Endothelial cell of umbilical vein (primary cell): Measurements from ENCODE around the gene TSKU. TPM values are rescaled to one million over a fixed set of nuclear protein-coding genes. Genes with fewer than 3 reads are reported as not detected.

ENCODE experiments used
- BruUV-seq: library from RNA; stranded (reverse); fragments of 400-500 nt; replicated peaks from 2 replicates; lab custom pipeline; 2021; lab: Mats Ljungman, UMichigan
- CTCF ChIA-PET: fragments of 300-600, 350-600 bp; sonication (Branson Sonifier 250); formaldehyde crosslinking; loops from one replicate; lab custom pipeline; 2021; ENCODE audit warnings: antibody characterized with exemption, inconsistent platforms; lab: Charles Lee
- POLR2A ChIA-PET: fragments of 300-600, 350-600 bp; sonication (Branson Sonifier 250); formaldehyde crosslinking; loops from one replicate; lab custom pipeline; 2021; ENCODE audit warnings: antibody characterized with exemption, inconsistent platforms; lab: Charles Lee
- DNase-seq: peaks from one replicate; pipeline ENCODE4 v3.0.0-alpha.2; 2011; ENCODE audit warnings: low read depth, low spot score
- FAIRE-seq: peaks from 2 replicates; lab custom pipeline; 2011; peaks lifted over from hg19 to GRCh38; lab: Jason Lieb, UNC
- H2AFZ ChIP-seq: 2 replicates; pipeline ENCODE4 v1.6.0; 2012; ENCODE audit warnings: low read depth, low read length, control low read depth, inconsistent platforms
- H3K27ac ChIP-seq: 2 replicates; pipeline ENCODE4 v1.5.1; 2011; ENCODE audit warnings: low read depth, mild to moderate bottlenecking, control low read depth, low read length, moderate library complexity; ENCODE audit not compliant: insufficient read depth
- H3K27me3 ChIP-seq, 2 experiments: 2 replicates each; pipeline versions ENCODE4 v1.6.0 to v1.6.1; 2011; ENCODE audit warnings: low read length in 2 of 2, mixed read lengths in 1 of 2; ENCODE audit not compliant: control insufficient read depth in 2 of 2, insufficient read depth in 2 of 2
- H3K36me3 ChIP-seq, 2 experiments: 2 replicates in 1 of 2; 3 replicates in 1 of 2; pipeline ENCODE4 v1.5.1; 2011; ENCODE audit warnings: low read length in 2 of 2, mild to moderate bottlenecking in 1 of 2, moderate library complexity in 1 of 2; ENCODE audit not compliant: control insufficient read depth in 2 of 2, insufficient read depth in 2 of 2; ENCODE audit errors: extremely low read depth in 1 of 2
- H3K4me1 ChIP-seq: 3 replicates; pipeline ENCODE4 v1.5.1; 2011; ENCODE audit warnings: mild to moderate bottlenecking, low read length; ENCODE audit not compliant: control insufficient read depth, insufficient read depth; ENCODE audit errors: extremely low read depth
- H3K4me2 ChIP-seq: 2 replicates; pipeline ENCODE4 v1.6.1; 2011; ENCODE audit warnings: low read length, control low read depth, mixed read lengths; ENCODE audit not compliant: insufficient read depth
- H3K4me3 ChIP-seq, 3 experiments: fragments of 200-600 bp in 1 of 3; sonication (generic), shearing (Covaris generic) in 1 of 3; replicated peaks in 1 of 3; 2 replicates each; pipeline ENCODE4 v1.5.1; 2011 to 2016; ENCODE audit warnings: control low read depth in 3 of 3, low read length in 3 of 3, mild to moderate bottlenecking in 2 of 3, inconsistent platforms in 1 of 3, low read depth in 1 of 3, moderate library complexity in 1 of 3; ENCODE audit not compliant: insufficient read depth in 1 of 3
- H3K79me2 ChIP-seq: 2 replicates; pipeline ENCODE4 v1.6.0; 2012; ENCODE audit warnings: low read length, inconsistent platforms; ENCODE audit not compliant: control insufficient read depth, insufficient read depth
- H3K9ac ChIP-seq: replicated peaks from 2 replicates; pipeline ENCODE3; 2011; ENCODE audit warnings: low read length, control low read depth; ENCODE audit not compliant: insufficient read depth; ENCODE audit errors: extremely low read depth
- H3K9me1 ChIP-seq: replicated peaks from 3 replicates; pipeline ENCODE4 v1.6.0; 2011; ENCODE audit warnings: mild to moderate bottlenecking, low read length; ENCODE audit not compliant: control insufficient read depth, insufficient read depth; ENCODE audit errors: extremely low read depth
- H3K9me3 ChIP-seq: replicated peaks from 2 replicates; pipeline ENCODE4 v1.5.1; 2012; ENCODE audit warnings: low read length, inconsistent platforms; ENCODE audit not compliant: control insufficient read depth, insufficient read depth
- H4K20me1 ChIP-seq: replicated peaks from 2 replicates; pipeline ENCODE3; 2011; ENCODE audit warnings: mild to moderate bottlenecking, low read length; ENCODE audit not compliant: control insufficient read depth, insufficient read depth; ENCODE audit errors: extremely low read depth
- CTCF ChIP-seq, 2 donors: IDR thresholded peaks; 1 replicate in 1 of 2; 2 replicates in 1 of 2; pipeline ENCODE4 v1.5.1; 2011; ENCODE audit warnings: low read length in 2 of 2, mild to moderate bottlenecking in 2 of 2, moderate library complexity in 2 of 2, control low read depth in 1 of 2, inconsistent platforms in 1 of 2, low read depth in 1 of 2; ENCODE audit not compliant: insufficient read depth in 1 of 2; ENCODE audit errors: extremely low read depth in 1 of 2
- EZH2 ChIP-seq: IDR thresholded peaks from 2 replicates; pipeline ENCODE4 v1.6.1; 2012; ENCODE audit warnings: borderline replicate concordance, low read depth, mild to moderate bottlenecking, moderate library complexity, low read length, inconsistent platforms; ENCODE audit not compliant: severe bottlenecking
- FOS ChIP-seq: IDR thresholded peaks from 2 replicates; pipeline ENCODE4 v1.6.1; 2011; ENCODE audit warnings: mild to moderate bottlenecking, low read length, moderate library complexity, borderline replicate concordance; ENCODE audit not compliant: insufficient read depth
- GATA2 ChIP-seq: IDR thresholded peaks from 2 replicates; pipeline ENCODE4 v1.7.0; 2011; ENCODE audit warnings: low read depth, mild to moderate bottlenecking, moderate library complexity, mixed read lengths, low read length; ENCODE audit not compliant: insufficient read length, insufficient read depth
- JUN ChIP-seq: IDR thresholded peaks from 2 replicates; pipeline ENCODE4 v1.6.1; 2011; ENCODE audit warnings: borderline replicate concordance, low read depth; ENCODE audit not compliant: insufficient read length, insufficient read depth
- MAX ChIP-seq: IDR thresholded peaks from 2 replicates; pipeline ENCODE4 v1.6.1; 2011; ENCODE audit not compliant: insufficient read depth, insufficient read length
- MYC ChIP-seq: IDR thresholded peaks from one replicate; pipeline ENCODE4 v1.6.1; 2011; ENCODE audit warnings: mild to moderate bottlenecking, low read depth, low read length
- POLR2A ChIP-seq: IDR thresholded peaks from 2 replicates; pipeline ENCODE4 v1.6.1; 2012; ENCODE audit warnings: low read depth, mild to moderate bottlenecking, control low read depth, low read length
- POLR2AphosphoS5 ChIP-seq: IDR thresholded peaks from 2 replicates; pipeline ENCODE4 v1.6.1; 2012; ENCODE audit warnings: low read depth, mild to moderate bottlenecking, control low read depth, low read length, moderate library complexity; ENCODE audit not compliant: insufficient read depth
- dilution Hi-C: fragments of 300-500 bp; cut with MboI; formaldehyde crosslinking; loops from one replicate; pipeline ENCODE4 v1.15.0; 2019; ENCODE audit warnings: low sequenced_read_pairs; ENCODE audit not compliant: extremely low pct_ligation_motif_present
- intact Hi-C: fragments of 100-400 bp; cut with micrococcal nuclease; formaldehyde crosslinking; loops from one replicate; pipeline ENCODE4 v1.10.0; 2022
- polyA plus RNA-seq, 4 experiments: library from polyadenylated mRNA; depleted of rRNA in 3 of 4; stranded (reverse) in 3 of 4; unstranded in 1 of 4; fragments of >200 nt; gene quantifications; 2 replicates each; pipeline versions ENCODE4 v1.2.1 to v1.2.3, GENCODE V29; 2011 to 2012; ENCODE audit warnings: missing spikeins in 1 of 4
- total RNA-seq: library from RNA; stranded (reverse); gene quantifications from 2 replicates; pipeline ENCODE4 v1.2.3, GENCODE V29; 2021

The TSKU gene
- total and polyA plus RNA-seq, 2 donors (not counting 3 experiments of a cell fraction or from before 2014, with no cell fraction given) = 16.2 to 21.2 TPM

- Histone ChIP-seq H3K27ac (no peak overlapping the region), H3K4me1 (peaks cover 22% of the 10 kb centered on the region)
Measured at GRCh38 chr11:76768088-76768908, 14.9 kb upstream of the TSKU start.

More at GRCh38 chr11:76768088-76768908, 14.9 kb upstream of the TSKU start:
- TF ChIP-seq POLR2AphosphoS5 (no peak), POLR2A (no peak), EZH2 (no peak), CTCF (IDR thresholded peaks at IDR 0.05; ENCODE audit: extremely low read depth in 1 of 2, insufficient read depth in 1 of 2, low read depth in 1 of 2, low read length in 2 of 2) (no peak), MAX (no peak), JUN (no peak), FOS (no peak), MYC (no peak), GATA2 (no peak)
- POLR2A ChIA-PET = no interaction called here
- CTCF ChIA-PET = interaction anchor here (0.7 to 1.6 kb wide), 3 partner anchors 14 to 46 kb away, joined by 4 to 5 read pairs (median 4); partner anchors contain the start of gene TSKU
- Histone ChIP-seq H3K4me2 (peak overlapping the region; percentile 13), H3K4me3 (no peak overlapping the region), H3K9me3 (no peaks in the 10 kb centered on the region), H3K9ac (no peak overlapping the region), H2AFZ (no peak overlapping the region), H4K20me1 (no peaks in the 10 kb centered on the region), H3K79me2 (no peaks in the 10 kb centered on the region), H3K9me1 (no peaks in the 10 kb centered on the region), H3K36me3 (no peaks in the 10 kb centered on the region), H3K27me3 (no peaks in the 10 kb centered on the region)
- DNase-seq (peak; percentile 71), FAIRE-seq (peak; percentile 89)
- dilution Hi-C loops = no loop called here
- no TSS peak for BruUV-seq
- intact Hi-C loops = loop anchor here (2.0 kb wide), 1 partner anchor 15 kb away; the partner anchor contains the start of gene TSKU
